GM19025 (cell line): ENCODE measurements around the gene PLD2.

ENCODE experiments used
- ATAC-seq: cut with Tn5 transposase; IDR thresholded peaks from one replicate; pipeline ENCODE4 v1.9.1; 2021; ENCODE audit warnings: mild to moderate bottlenecking, low read depth, moderate library complexity; ENCODE audit not compliant: unreplicated experiment

PLD2 gene

DNA sequence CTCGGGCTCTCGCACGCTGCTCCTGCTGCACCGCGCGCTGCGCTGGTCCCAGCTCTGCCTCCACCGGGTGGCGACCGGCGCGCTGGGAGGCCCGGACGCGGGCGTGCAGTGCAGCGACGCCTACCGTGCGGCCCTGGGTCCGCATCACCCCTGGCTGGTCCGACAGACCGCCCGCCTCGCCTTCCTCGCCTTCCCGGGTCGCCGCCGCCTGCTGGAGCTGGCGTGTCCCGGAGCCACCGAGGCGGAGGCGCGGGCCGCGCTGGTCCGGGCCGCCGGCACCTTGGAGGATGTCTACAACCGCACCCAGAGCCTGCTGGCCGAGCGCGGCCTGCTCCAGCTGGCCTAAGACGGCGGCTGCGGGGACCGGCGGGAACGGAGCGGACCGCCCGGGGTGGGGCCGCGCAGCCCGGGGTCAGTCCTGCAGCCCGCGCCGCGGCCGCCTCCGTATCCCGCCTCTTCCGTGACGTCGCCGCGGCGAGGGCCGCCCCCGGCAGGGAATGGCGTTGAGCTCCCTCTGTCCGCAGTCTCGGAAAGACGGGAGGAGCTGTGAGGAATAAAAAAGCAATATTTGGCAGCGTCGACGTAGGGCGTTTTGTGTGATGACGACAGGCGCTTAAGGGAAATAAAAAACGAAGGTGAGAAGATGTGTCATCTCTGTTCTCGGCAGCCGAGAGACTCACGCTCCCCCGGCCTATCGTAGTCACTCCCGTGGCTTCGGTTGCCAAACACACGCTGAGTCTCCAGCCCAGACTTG is 16.8 kb upstream of the PLD2 start:
- ATAC-seq: peak; percentile 86

DNA sequence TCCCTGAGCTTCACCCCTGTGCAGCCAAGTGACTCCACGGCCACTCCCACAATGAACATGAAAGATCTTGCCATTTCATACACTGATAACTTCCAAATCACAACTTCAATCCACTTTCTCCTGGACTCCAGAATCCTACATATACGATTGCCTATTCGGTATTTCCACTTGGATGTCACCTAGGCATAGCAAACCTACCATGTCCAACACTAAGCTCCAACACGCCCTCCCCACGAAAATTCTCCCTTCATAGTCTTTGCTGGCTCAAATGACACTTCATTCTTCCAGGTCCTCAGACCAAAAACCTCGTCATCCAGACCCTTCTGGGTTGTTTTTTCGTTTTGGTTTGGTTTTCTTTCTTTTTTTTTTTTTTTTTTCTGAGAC is 16.3 kb upstream of the PLD2 start:
- ATAC-seq: no peak

DNA sequence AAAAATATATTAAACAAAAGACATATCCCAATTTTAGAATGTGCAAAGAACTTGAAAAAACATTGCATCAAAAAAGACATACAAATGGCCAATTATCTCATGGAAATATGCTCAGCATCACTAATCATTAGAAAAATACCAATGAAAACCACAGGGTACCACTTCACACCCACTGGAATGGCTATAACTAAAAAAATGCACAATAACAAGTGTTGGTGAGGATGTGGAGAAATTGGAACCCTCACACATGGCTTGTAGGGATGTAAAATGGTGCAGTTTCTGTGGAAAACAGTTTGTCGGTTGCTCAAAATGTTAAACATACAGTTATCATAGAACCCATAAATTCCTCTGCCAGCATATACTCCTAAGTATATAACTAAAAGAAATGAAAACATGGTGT is 11.8 kb upstream of the PLD2 start:
- no peak for ATAC-seq

DNA sequence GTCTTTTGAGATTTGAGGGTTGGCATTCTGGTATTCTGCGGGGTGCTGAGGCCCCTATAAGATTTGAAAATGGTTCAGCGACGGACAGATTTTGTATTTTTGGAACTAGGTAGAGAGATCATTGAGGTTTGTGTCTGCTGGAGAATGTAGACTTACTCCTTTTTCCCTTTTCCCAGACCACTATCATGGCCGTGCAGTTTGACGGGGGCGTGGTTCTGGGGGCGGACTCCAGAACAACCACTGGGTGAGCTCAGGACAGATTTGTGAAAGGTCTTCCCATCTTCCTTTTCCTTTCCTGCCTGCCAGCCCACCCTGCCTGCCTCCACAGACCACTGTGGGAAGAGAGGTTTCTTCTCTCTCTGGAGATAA is 10.4 kb upstream of the PLD2 start:
- no peak for ATAC-seq

DNA sequence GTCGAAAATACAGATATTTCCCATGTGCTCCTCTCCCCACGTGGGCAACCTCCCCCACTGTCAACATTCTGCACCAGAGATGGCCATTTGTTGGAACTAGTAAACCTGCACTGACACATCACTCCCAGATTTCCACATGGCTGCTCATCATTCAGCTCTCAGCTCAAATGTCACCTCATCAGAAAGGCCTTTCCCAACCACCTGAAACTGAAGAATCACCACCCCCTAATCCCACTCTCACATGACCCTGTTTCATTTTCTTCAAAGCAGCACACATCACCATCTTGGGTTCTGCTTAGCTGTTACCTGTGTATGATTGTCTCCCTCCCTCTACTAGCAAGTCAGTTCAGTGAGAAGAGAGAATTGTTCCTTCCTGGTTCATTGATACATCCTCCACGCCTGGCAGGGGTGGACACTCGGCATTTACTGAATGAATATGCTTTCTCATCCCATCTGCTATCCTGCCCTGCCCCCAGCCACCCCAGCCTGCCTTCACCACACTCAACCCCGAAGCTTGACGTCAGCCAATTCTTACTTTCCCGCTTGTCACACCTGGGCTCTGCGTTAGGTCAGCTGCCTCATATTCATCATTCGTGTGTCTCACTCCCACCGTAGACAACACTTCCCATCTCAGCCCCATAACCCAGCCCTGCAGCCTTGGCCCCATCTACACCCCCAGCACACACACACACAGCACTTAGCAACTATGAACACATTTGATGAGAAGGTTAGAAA is 6.3 kb upstream of the PLD2 start:
- no peak for ATAC-seq

DNA sequence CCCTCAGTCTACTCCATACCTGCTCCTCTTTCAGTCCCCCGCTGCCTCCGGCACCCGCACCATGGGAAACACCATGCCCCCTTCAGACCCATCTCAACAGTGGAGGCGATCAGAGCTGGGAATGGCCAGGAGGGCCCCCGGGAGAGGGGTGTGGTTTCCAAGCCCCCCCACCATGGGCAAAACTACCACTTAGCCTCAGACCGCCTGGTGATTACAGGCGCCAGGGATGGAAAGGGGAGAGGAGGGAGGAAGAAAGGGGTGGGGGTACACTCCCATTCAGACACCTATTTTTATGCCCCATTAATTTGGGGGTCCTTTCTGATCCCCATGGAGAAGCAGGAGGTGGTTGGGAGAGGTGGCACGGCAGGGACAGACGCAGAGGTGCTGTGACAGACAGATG is 4.7 kb upstream of the PLD2 start, which contains the start of gene C17orf114:
TSS of gene C17orf114 (minus strand) at position 101 of the 400 bp plus-strand sequence.
- no peak for ATAC-seq

DNA sequence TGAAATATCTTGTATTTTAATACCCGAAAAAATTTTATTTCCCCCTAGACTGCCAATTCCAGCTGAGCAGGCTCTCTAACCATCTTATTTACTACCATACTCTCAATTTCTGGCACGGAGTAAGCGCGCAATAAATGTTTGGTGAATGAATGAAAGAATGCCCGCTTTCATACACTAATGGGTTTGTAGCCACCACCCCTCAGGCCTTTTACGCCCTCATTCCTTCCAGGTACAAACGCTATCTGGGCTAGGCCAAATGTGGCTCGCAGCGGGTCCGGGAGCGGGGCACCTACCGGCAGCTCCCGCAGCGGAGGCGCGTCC is 536 bp upstream of the PLD2 start:
- ATAC-seq: no peak

DNA sequence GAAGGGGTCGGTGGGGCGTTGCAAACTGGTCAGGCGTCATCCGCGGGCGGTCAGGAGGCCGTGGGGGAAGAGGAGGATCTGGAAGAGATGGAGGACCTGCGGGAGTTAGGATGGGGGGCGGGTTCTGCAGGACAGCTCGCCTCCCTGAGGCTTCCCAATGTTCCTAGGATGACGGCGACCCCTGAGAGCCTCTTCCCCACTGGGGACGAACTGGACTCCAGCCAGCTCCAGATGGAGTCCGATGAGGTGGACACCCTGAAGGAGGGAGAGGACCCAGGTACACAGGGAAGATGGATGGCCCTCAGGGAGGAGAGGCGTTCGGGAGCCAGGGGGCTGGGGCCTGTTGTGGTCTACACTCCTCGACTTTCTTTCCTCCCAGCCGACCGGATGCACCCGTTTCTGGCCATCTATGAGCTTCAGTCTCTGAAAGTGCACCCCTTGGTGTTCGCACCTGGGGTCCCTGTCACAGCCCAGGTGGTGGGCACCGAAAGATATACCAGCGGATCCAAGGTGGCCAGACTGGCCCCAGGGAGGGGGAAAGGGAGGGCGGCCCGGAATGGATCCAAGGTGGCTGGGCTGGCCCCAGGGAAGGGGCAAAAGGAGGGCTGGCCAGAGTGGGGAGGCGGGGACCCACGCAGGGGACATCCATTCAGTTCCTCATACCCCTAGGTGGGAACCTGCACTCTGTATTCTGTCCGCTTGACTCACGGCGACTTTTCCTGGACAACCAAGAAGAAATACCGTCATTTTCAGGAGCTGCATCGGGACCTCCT is 839 bp downstream of the PLD2 start:
- no peak for ATAC-seq

DNA sequence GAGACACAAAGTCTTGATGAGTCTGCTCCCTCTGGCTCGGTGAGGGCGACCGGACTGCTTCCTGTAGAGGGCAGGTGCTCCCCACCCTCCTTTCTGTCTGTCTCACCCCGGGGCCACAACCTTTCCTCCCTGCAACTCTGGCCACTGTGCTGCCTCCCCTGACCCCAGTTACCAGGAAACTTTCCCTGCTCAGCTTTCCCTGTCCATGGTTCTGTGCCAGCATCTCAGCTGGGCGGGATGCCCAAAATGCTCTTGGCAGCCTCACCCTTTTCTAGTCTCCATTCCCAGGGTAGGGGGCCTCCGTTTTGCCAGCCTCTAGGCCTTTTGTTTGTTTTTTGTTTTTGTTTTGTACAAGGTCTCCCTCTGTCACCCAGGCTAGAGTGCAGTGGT is 1.4 kb downstream of the PLD2 start:
- no peak for ATAC-seq

DNA sequence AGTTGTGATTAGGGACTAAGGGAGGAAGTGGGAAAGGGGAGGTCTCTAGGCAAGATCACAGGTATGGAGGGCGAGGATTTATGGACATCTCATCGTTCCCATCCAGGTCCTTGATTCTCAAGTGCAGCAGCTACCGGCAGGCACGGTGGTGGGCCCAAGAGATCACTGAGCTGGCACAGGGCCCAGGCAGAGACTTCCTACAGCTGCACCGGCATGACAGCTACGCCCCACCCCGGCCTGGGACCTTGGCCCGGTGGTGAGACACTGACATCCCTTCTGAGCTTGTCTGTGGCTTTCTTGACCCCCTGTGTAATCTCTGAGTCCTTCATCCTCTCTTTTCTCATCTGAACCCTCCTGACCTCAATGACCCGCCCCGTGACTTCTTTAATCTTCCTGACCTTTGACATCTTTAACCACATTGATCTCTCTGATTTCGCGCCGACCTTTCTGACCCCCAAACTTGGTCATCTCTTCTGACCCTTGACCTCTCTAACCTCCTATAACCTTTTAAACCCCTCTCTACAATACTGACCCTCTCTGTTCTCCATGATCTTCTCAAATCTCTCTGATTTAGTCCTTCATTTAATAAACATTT is 3.8 kb downstream of the PLD2 start:
- no peak for ATAC-seq

DNA sequence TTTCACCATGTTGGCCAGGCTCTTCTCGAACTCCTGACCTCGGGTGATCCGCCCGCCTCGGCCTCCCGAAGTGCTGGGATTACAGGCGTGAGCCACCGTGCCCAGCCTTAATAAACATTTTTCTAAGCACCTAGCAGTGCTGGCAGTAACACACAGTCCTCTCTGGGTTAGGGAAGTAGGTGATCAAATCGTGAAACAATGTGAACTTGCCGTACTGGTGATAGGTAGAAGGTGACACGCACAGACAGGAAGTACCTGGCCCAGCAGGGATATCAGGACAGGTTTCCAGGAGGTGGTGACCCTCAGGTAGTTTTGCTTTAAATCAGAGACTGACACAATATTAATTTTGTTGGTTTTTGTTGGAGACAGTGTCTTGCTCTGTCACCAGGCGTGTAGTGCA is 4.5 kb downstream of the PLD2 start:
- ATAC-seq: no peak

DNA sequence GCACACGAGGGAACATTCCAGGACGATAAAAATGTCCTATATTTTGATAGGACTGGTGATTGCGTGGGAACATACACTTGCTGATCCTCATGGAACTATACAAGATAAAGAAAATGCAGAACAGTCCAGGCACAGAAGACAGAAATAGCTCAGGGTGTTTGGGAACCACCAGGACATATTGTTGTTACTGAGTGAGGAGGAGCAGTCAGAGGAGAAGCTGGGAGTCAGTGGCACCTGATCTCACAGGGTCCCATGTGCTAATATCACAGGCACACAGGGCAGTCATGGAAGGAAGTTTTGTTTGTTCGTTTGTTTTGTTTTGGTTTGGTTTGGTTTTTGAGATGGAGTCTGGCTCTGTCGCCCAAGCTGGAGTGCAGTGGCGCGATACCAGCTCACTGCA is 5.7 kb downstream of the PLD2 start:
- ATAC-seq: no peak

DNA sequence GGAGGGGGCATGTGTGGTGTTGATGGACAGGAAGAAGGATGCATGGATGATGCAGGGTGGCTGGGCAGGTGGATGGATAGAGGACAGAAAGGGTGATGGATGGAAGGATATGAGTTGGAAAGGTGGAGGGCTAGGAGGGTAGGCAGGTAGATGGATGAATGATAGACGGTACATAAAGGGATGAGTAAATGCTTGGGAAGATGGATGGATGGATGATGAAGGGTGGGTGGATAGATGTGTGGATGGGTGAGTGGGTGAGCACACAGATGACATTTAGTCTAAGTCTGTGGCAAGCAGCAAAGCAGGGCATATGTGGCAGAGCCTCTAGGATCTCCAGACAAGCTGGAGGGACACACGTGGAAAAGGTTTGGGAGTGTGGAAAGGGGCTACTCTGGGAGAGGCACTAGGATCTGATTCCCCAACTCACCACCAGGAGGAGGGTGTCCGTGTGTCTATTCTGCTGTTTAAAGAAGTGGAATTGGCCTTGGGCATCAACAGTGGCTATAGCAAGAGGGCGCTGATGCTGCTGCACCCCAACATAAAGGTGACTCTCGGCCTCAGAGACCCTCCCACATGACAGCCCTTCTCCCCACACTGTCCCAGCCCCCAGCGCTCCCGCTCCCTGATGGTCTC is 8.2 kb downstream of the PLD2 start:
- ATAC-seq: no peak

DNA sequence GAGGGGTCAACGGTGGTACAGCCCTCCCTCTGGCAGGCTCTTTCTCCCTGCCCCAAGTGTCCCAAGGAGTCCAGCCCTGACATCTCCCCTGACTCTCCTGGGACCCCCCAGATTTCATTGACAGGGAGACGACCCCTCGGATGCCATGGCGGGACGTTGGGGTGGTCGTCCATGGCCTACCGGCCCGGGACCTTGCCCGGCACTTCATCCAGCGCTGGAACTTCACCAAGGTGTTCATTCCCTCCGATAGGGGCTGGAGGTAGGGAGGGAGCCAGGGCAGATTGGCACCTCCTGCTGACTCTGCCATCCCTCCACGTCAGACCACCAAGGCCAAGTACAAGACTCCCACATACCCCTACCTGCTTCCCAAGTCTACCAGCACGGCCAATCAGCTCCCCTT is 9.9 kb downstream of the PLD2 start:
- ATAC-seq: no peak

DNA sequence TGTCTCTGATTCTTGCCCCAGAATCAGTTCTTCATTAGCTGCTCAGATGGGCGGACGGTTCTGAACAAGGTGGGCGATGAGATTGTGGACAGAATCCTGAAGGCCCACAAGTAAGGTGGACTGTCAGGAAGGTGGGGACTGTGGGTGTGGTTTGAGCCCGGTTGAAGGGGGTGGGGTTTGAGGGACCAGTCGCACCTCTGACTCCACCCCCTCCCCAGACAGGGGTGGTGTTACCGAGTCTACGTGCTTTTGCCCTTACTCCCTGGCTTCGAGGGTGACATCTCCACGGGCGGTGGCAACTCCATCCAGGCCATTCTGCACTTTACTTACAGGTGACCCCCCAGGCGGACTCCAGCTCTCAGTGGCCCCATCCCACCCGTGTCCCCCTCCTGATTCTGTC is 11.3 kb downstream of the PLD2 start:
- ATAC-seq: no peak

DNA sequence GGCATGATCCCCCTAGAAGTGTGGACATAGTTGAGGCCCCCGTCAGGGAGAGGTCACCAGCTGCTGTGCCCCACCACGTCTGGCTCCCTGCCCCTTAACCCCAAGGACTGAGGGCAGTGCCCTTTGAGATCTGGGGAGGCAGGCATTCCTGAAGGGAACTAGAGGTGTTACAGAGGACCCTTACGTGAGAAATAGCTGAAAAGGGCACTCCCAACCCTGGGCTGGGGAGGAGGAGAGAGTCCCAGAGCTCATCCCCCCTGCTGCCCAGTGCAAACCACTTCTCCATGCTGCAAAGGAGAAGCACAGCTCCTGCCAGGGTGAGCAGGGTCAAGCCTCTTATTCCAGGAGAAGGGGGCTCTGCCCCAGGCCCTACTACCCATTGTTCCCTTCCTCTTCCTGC is 15.9 kb downstream of the PLD2 start:
- no peak for ATAC-seq

DNA sequence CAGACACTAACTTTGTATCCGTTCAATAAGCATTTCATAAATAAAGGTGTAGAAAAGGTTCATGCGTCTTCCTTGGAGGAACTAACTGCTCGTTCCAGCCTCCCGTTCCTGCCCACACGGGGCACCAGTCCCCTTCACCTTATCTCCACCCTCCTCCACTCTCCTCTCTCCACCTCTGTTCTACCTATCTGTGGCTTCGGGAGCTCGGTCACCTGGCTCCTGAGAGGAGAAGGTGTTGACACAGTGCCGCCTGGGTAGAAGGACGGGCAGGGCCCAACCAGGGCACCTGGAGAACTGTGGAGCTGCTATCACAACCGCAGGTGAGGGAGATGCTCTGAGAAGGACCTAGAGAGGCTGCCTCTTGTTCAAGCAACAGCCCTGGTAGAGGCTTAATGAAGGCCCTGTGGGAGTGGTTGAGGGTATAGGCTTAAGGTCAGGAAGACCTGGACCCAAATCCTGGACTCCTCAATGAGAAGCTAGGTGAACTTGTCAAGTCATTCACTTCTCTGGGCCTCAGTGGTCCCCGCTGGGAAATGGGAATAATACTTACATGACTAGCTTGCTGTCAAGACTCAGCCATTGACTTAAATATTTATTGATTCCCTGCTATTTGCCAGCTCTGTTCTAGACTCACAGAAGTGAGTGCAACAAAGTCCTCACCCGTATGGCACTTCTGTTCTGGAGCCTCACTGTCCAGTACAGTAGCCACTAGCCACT is 16.6 kb downstream of the PLD2 start:
- ATAC-seq: no peak

DNA sequence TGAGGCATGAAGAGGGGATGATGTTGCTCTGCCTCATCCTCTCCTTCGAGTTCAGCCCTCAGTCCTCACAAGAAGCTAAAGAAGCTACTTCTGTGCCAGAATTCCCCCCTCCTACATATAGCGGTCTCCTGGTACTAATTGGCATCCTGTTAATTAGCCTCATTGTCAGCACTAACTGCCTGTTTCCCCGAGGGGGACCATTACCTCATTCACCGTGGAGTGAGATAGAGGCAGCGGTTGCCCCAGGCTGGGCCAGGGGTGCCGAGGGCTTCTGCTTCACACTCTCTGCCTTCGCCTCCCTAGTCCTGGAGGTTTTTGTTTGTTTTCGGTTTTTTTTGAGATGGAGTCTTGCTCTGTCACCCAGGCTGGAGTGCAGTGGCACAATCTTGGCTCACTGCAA is 20.4 kb downstream of the PLD2 start:
- ATAC-seq: no peak

DNA sequence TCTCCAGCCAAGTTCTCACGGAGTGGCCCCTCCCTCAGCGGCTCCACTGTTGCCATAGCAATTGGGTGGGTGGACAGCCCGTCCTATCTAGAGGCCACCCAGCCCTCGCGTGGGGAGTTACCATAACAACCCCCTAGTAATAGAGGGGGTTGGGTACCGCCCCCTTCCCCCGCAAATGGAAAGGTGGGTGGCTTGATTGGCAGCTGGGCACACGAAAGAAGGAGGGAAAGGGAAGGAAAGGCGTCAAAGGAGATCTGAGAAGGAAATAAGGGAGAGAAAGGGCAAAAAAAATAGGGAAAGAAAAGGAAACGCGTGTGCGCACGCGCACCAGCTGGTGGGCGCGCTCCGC is 25.9 kb downstream of the PLD2 start:
- peak; percentile 14 for ATAC-seq

DNA sequence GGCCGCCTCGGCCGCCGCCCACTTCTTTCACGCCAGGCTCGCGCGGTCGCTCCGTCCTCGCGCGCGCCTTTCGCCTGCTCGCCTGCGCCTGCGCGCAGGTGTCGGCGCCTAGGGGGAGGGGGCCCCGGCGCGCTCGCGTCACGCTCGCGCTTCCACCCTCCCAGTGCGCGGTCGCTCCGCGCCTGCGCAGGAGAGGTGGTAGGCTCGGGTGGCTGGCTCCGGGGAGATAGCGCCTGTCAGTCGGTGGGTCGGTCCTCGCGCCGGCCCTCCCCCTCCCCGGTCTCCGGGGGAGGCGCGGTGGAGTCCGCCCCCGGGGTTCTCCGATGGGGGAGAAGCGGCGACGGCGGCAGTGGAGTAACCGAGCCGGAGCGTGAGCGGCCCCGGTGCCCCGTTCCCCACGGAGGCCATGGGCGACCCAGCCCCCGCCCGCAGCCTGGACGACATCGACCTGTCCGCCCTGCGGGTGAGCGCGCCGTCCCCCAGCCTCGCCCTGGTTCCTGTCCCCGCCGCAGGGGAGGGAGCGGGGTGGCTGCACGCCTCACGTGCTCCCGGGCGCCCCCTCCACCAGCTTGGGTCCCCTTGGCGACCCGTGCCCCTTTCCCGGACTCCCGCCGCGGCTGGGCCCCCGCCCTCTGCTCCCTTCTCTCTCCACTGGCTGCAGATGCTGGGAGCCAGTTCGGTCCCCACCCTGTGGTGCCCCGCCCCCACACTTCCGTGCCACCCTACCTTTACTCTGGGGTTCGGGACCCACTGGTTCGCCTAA is 26.4 kb downstream of the PLD2 start, which contains the start of gene MINK1:
TSS of gene MINK1 (plus strand) at position 163 of the 763 bp plus-strand sequence. CDS start at position 407, 244 bp downstream.
- peak; percentile 86 for ATAC-seq
